ENCODE measurements around the gene OR11A1.

DNA sequence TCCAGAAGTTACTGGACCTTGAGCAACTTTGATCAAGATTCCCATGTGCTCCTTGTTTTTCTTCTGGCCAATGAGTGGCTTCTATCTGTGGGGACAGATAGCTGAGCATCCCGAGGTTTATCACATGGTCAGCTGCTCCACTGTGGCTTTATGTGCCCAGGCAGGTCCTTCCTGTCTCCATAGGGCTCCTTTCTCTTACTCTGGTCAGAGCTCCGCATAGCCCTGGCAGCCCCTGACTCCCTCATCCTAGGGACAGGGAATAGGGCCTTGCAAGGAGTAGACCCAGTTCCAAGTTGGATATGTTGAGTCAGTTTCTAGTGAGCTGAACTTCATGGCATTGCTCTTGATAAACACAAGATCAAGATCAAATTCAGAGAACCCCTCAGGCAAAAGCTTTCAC, 37.3 kb upstream of the OR11A1 start:
- TF ChIP-seq GATA2 (IDR thresholded peaks at IDR 0.05; ENCODE audit: low read depth, low read length) (no peak), GATA3 (IDR thresholded peaks at IDR 0.05; ENCODE audit: low read depth, low read length) (no peak)

Measured in SH-SY5Y (cell line).